Lower leg skin (tissue), 4 donors: ENCODE measurements around the gene SCAMP5. TPM values are rescaled to one million over a fixed set of nuclear protein-coding genes. Genes with fewer than 3 reads are reported as not detected.

Experiments
- DNase-seq, 2 donors: peaks; one replicate each; pipeline ENCODE4 v3.0.0-alpha.2; 2019; ENCODE audit warnings: low spot score in 2 of 2
- H3K4me3 ChIP-seq: fragments of 200-600 bp; sonication (generic); 2 replicates; pipeline ENCODE4 v1.5.1; 2017; ENCODE audit warnings: mild to moderate bottlenecking, low read depth; ENCODE audit not compliant: poor library complexity, severe bottlenecking
- CTCF ChIP-seq, 3 donors: fragments of 450-650 bp; IDR thresholded peaks; one replicate each; pipeline ENCODE4 v1.5.1; 2016; ENCODE audit warnings: antibody characterized with exemption in 3 of 3, mild to moderate bottlenecking in 3 of 3, moderate library complexity in 2 of 3
- POLR2A ChIP-seq, 2 donors: fragments of 450-650 bp; IDR thresholded peaks; one replicate each; pipeline ENCODE4 v1.6.1; 2016 to 2017; ENCODE audit warnings: antibody characterized with exemption in 2 of 2, mild to moderate bottlenecking in 1 of 2, moderate library complexity in 1 of 2
- WGBS, 2 donors: methylation state at CpG; one replicate each; pipeline ENCODE4 v1.1.5; 2018; 5-methylcytosine and 5-hydroxymethylcytosine counted together
- intact Hi-C: fragments of 100-400 bp; cut with DNase I; formaldehyde crosslinking; loops from one replicate; pipeline ENCODE4 v1.15.0; 2023; ENCODE audit warnings: low total_unique reads
- total RNA-seq, 4 donors: library from RNA; depleted of rRNA; stranded (reverse); fragments of >200 nt; gene quantifications; one replicate each; pipeline ENCODE4 v1.1.0, GENCODE V29; 2016

Gene SCAMP5
- total RNA-seq, 4 donors from 2014 or later: 0.46 to 5.4 (median 1.2) TPM

DNA sequence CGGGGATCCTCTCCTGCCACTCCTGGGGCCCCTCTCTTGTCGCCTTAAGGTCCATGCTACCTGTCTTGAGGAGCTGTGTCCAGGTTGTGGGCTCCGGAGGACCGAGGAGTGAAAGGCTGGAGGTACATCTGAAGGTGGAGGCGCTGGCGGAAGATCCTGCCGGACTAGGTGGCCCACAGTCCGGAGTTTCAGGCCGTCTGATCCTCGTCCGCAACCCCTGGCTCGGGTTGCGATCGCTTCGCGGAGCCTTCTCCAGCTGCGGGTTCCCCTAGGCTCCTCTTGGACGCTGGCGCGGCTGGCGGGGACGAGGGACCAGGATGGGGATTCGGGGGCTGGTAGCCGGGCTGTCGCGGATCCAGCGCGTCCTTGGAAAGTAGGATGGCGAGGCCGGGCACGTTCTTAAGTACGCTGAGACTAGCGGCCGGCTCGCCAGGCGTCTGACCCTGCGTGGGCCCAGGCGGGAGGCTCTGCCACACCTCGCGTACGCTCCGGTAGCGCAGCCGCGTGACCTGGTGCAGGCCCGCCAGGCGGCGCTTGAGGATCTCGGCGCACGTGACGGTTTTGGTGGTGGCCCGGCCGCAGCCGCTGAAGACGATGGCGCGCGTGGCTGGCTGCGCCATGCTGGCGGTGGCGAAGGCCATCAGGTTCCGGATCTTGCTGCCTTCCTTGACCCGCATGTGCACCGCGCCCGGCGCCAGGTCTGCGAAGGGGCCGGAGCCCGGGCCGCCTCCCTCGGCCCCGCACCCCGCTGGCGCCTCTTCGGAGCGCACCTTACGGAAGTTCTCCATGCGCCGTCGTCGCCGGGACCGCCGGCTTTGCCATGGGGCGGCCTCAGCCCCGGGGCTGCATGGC lies 39.3 kb upstream of the SCAMP5 start:
- WGBS, 2 donors: 39 to 81% methylated on average over 15 to 32 of the region's 88 CpGs

DNA sequence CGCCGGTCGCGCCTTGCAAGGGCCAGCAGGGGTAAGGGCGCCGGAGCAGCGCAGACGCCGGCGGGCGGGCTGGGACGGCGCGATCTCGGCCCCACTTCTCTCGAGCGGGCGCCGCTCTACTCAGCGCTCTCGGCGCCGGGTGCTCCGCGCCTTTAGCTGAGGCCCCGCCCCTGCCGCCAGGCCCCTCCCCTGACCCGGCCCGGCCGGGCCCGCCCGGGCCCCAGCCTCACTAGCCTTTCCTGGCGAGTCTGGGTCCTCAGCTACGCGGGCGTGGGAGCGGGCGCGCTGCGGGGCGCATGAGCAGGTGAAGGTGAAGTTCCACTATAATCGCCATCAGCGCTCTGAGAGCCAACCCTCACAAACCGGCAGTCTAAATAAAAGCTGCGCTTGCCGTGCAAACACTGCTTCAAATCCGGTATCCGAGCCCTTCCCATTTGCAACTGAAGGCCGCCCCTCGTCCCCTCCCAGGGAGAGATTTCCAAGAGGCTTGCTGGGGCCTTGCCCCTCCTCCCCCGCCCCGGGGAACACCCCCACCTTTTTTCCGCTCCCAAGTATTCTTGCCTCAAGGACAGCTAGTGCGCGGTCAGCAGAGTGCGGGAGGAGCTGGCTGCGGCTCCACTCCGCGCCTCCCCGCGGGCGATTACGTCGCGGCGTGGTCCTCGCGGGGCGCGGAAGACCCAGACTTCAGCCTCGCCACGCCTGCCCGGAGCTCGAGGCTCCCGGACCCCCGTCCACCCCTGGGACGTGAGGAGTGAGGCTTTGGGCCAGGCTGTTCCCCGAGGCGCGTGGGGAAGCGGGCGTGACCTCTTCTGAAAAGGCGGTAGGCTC lies 38.5 kb upstream of the SCAMP5 start, which contains the start of gene RPP25:
Gene RPP25 (minus strand): TSS at position 125 of the 828 bp plus-strand sequence. CDS start 189 bp downstream, outside the sequence.
- intact Hi-C loops: no loop called here
- H3K4me3 ChIP-seq: peak within 1 kb of the TSS; percentile 38
- TF ChIP-seq POLR2A (IDR thresholded peaks at IDR 0.05): no peak
- no peak for TF ChIP-seq CTCF (IDR thresholded peaks at IDR 0.05)
- WGBS, 2 donors: 0 to 1% methylated on average over 15 to 39 of the region's 83 CpGs
- peak; percentile 58 to 97 for DNase-seq

More for the DNA sequence above, 39.3 kb upstream of the SCAMP5 start:
- intact Hi-C loops: no loop called here
- TF ChIP-seq POLR2A (IDR thresholded peaks at IDR 0.05) (no peak), CTCF (IDR thresholded peaks at IDR 0.05) (no peak)
- H3K4me3 ChIP-seq: peak overlapping the region; percentile 38
- DNase-seq: peak; percentile 78 to 96

DNA sequence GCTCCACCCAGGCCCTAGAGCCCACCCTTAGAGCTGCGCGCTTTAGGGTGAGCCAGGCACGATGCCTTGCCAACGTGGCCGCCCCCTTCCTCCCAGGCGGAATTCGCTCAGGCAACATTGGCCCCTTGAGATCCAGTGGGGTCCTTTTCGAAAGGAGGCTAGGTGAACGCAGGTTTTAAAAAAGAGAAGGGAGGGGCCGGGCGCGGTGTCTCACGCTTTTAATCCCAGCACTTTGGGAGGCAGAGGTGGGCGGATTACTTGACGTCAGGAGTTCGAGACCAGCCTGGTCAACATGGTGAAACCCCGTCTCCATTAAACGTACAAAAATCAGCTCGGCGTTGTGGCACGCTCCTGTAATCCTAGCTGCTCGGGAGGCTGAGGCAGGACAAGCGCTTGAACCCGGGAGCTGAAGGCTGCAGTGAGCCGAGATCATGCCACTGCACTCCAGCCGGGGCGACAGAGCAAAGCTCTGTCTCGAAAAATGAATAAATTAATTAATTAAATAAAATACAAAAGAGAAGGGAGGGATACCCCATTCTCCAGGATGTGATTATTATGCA lies 37.8 kb upstream of the SCAMP5 start:
- TF ChIP-seq CTCF (IDR thresholded peaks at IDR 0.05): no peak
- no peak for TF ChIP-seq POLR2A (IDR thresholded peaks at IDR 0.05)
- 4 to 7% methylated on average over 26 to 28 of the region's 28 CpGs for WGBS, 2 donors
- DNase-seq: no peak
- H3K4me3 ChIP-seq: peak overlapping the region; percentile 38
- intact Hi-C loops: no loop called here

GRCh38 chr15:74958320-74958907 lies 36.9 kb upstream of the SCAMP5 start:
- peak overlapping the region; percentile 18 for H3K4me3 ChIP-seq
- intact Hi-C loops: no loop called here
- peak; percentile 55 to 95 for DNase-seq
- 1% methylated on average over 27 to 28 of the region's 28 CpGs for WGBS, 2 donors
- TF ChIP-seq POLR2A (IDR thresholded peaks at IDR 0.05) (no peak), CTCF (IDR thresholded peaks at IDR 0.05) (peak in 1 of 3 donors; percentile 11)

DNA sequence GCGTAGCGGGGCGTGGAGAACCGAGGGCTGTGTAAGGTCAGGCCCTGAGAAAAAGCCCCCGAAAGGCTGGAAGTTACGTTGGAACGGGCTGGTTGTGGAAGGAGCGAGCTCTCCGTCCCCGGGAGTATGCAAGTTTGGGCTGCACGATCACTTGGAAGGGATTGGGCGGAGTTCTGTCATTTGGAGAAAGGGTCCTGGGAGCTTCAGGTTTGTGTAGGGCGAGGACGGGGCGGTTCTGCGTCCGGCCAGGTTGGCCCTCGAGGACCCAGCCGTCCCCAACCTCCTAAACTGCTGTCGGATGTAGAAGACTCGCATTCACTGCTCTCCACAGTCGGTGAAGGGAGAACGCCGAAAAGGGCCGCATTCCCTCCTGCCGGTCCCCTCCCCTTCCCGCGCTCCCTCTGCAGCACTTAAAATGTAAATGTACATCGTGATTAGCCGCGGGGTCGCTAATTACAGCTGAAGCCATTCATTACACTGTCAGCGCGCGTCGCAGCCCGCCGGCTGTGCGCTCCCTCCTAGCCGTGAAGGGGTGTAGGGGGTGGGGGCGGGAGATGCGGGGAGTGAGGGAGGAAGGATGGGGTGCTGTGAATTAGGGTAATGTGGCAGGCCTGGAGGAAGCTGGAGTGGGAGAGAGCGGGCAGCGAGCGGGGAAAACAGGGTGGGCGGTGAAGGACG lies 36.3 kb upstream of the SCAMP5 start:
- peak overlapping the region; percentile 18 for H3K4me3 ChIP-seq
- 4 to 9% methylated on average over 44 to 46 of the region's 47 CpGs for WGBS, 2 donors
- DNase-seq: no peak

More for the DNA sequence above, 36.3 kb upstream of the SCAMP5 start:
- TF ChIP-seq CTCF (IDR thresholded peaks at IDR 0.05) (no peak), POLR2A (IDR thresholded peaks at IDR 0.05) (no peak)
- intact Hi-C loops: no loop called here
